ENCODE measurements around the gene PGRMC1. TPM values are rescaled to one million over a fixed set of nuclear protein-coding genes. Genes with fewer than 3 reads are reported as not detected.

PGRMC1 gene
- total and polyA plus RNA-seq, 5 donors = 26.9 to 38.0 (median 31.5) TPM

- H3K4me3 ChIP-seq (ENCODE audit: low read length) = no peak overlapping the region
- DNase-seq = no peak
- no peak overlapping the region for H3K27ac ChIP-seq (ENCODE audit: low read length)
- no peak for ATAC-seq
- H3K27me3 ChIP-seq (ENCODE audit: control insufficient read depth, insufficient read depth) = no peaks in the 10 kb centered on the region
- H3K9me3 ChIP-seq (ENCODE audit: control insufficient read depth, low read length) = no peaks in the 10 kb centered on the region
- 100% methylated on average over 1 of the region's 1 CpG for WGBS
- intact Hi-C loops (cut with DNase I) = no loop called here
- no peaks in the 10 kb centered on the region for H3K4me1 ChIP-seq (ENCODE audit: control insufficient read depth, insufficient read depth, low read length)
These were observed 4.1 kb upstream of the PGRMC1 start for GRCh38 chrX:119231936-119232445.

GRCh38 chrX:119235051-119235511 is 1.0 kb upstream of the PGRMC1 start:
- DNase-seq (peak in 2 of 3 donors; percentile 31 to 59), ATAC-seq (peak; percentile 15 to 27)
- peaks cover 2% of the 10 kb centered on the region for H3K4me1 ChIP-seq (ENCODE audit: control insufficient read depth, insufficient read depth, low read length)
- H3K4me3 ChIP-seq (ENCODE audit: low read length) = no peak overlapping the region
- no peaks in the 10 kb centered on the region for H3K9me3 ChIP-seq (ENCODE audit: control insufficient read depth, low read length)
- intact Hi-C loops (cut with DNase I) = no loop called here
- 41% methylated on average over 8 of the region's 8 CpGs for WGBS
- peak overlapping the region; percentile 68 for H3K27ac ChIP-seq (ENCODE audit: low read length)
- H3K27me3 ChIP-seq (ENCODE audit: control insufficient read depth, insufficient read depth) = no peaks in the 10 kb centered on the region

- H3K4me3 ChIP-seq (ENCODE audit: low read length) = peak overlapping the region; percentile 84
- DNase-seq (peak; percentile 18 to 73 (median 62)), ATAC-seq (peak; percentile 46 to 67)
- intact Hi-C loops (cut with DNase I) = no loop called here
- peak overlapping the region; percentile 90 for H3K27ac ChIP-seq (ENCODE audit: low read length)
- peaks cover 2% of the 10 kb centered on the region for H3K4me1 ChIP-seq (ENCODE audit: control insufficient read depth, insufficient read depth, low read length)
- H3K27me3 ChIP-seq (ENCODE audit: control insufficient read depth, insufficient read depth) = no peaks in the 10 kb centered on the region
- no peaks in the 10 kb centered on the region for H3K9me3 ChIP-seq (ENCODE audit: control insufficient read depth, low read length)
- WGBS = under 1% methylated on average over 58 of the region's 58 CpGs
These were observed 807 bp downstream of the PGRMC1 start for GRCh38 chrX:119236623-119237561.

GRCh38 chrX:119237562-119237942 is 1.5 kb downstream of the PGRMC1 start:
- no peaks in the 10 kb centered on the region for H3K27me3 ChIP-seq (ENCODE audit: control insufficient read depth, insufficient read depth)
- no peak for DNase-seq
- H3K27ac ChIP-seq (ENCODE audit: low read length) = no peak overlapping the region
- intact Hi-C loops (cut with DNase I) = no loop called here
- no peaks in the 10 kb centered on the region for H3K9me3 ChIP-seq (ENCODE audit: control insufficient read depth, low read length)
- H3K4me1 ChIP-seq (ENCODE audit: control insufficient read depth, insufficient read depth, low read length) = peaks cover 2% of the 10 kb centered on the region
- ATAC-seq = no peak
- WGBS = 46% methylated on average over 6 of the region's 6 CpGs
- peak overlapping the region; percentile 84 for H3K4me3 ChIP-seq (ENCODE audit: low read length)

- Histone ChIP-seq H3K9me3 (ENCODE audit: control insufficient read depth, low read length) (no peaks in the 10 kb centered on the region), H3K4me3 (ENCODE audit: low read length) (no peak overlapping the region), H3K27ac (ENCODE audit: low read length) (no peak overlapping the region), H3K4me1 (ENCODE audit: control insufficient read depth, insufficient read depth, low read length) (peaks cover 2% of the 10 kb centered on the region), H3K27me3 (ENCODE audit: control insufficient read depth, insufficient read depth) (no peaks in the 10 kb centered on the region)
- 72% methylated on average over 3 of the region's 3 CpGs for WGBS
- no peak for ATAC-seq
- DNase-seq = no peak
- intact Hi-C loops (cut with DNase I) = no loop called here
These were observed 2.5 kb downstream of the PGRMC1 start for GRCh38 chrX:119238557-119238956.

GRCh38 chrX:119240356-119240755 is 4.3 kb downstream of the PGRMC1 start:
- H3K9me3 ChIP-seq (ENCODE audit: control insufficient read depth, low read length) = no peaks in the 10 kb centered on the region
- H3K4me3 ChIP-seq (ENCODE audit: low read length) = no peak overlapping the region
- no peak for DNase-seq
- H3K27me3 ChIP-seq (ENCODE audit: control insufficient read depth, insufficient read depth) = no peaks in the 10 kb centered on the region
- 74% methylated on average over 3 of the region's 3 CpGs for WGBS
- intact Hi-C loops (cut with DNase I) = no loop called here
- no peak overlapping the region for H3K27ac ChIP-seq (ENCODE audit: low read length)
- peaks cover 2% of the 10 kb centered on the region for H3K4me1 ChIP-seq (ENCODE audit: control insufficient read depth, insufficient read depth, low read length)
- ATAC-seq = no peak

DNA sequence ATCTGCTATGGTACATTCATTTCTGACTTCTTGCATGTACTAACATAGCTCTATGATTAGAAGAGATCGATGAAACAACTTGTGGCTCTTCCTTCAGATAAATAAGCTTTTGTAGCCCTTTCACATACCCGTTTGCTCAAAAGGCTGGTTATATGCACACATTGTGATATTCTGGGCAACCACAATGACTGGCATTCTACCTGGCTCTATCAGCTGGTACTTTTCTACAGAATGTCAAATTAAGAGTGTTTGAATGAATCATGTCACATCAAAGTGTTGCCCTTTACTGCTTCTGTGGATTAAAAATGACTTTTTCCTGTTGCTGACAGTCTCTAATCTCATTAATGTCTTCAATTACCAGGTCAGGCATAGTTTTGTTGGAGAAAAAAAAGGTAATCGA is 11.6 kb downstream of the PGRMC1 start:
- 88% methylated on average over 3 of the region's 3 CpGs for WGBS
- Histone ChIP-seq H3K9me3 (ENCODE audit: control insufficient read depth, low read length) (no peaks in the 10 kb centered on the region), H3K4me3 (ENCODE audit: low read length) (no peak overlapping the region), H3K27ac (ENCODE audit: low read length) (no peak overlapping the region), H3K27me3 (ENCODE audit: control insufficient read depth, insufficient read depth) (no peaks in the 10 kb centered on the region), H3K4me1 (ENCODE audit: control insufficient read depth, insufficient read depth, low read length) (no peaks in the 10 kb centered on the region)
- ATAC-seq (no peak), DNase-seq (no peak)
- intact Hi-C loops (cut with DNase I) = no loop called here

DNA sequence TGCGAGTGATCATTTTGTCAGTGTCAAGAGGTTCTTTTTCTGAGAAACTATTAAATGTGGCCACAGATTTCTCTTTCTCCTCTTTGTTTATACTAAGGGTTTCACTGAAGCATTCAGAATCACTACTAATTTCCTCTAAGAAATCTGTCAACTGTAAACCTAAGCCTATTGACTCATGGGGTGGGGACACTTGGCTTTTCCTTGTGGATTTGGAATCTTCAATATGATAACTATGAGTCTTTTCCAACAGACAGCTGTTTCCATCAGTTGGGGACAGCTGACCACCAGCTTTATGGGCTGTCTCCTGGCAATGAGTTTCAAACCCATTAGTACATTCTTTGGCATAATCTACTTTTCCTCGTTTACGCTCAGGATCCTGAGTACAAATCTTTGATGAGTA is 13.8 kb downstream of the PGRMC1 start:
- no peak for DNase-seq
- intact Hi-C loops (cut with DNase I) = no loop called here
- no peak overlapping the region for H3K4me3 ChIP-seq (ENCODE audit: low read length)

GRCh38 chrX:119251386-119251785 is 15.3 kb downstream of the PGRMC1 start:
- DNase-seq = no peak
- no peak for ATAC-seq
- intact Hi-C loops (cut with DNase I) = no loop called here
- Histone ChIP-seq H3K27me3 (ENCODE audit: control insufficient read depth, insufficient read depth) (no peaks in the 10 kb centered on the region), H3K9me3 (ENCODE audit: control insufficient read depth, low read length) (no peaks in the 10 kb centered on the region), H3K4me3 (ENCODE audit: low read length) (no peak overlapping the region), H3K4me1 (ENCODE audit: control insufficient read depth, insufficient read depth, low read length) (no peaks in the 10 kb centered on the region), H3K27ac (ENCODE audit: low read length) (no peak overlapping the region)
- WGBS = 94% methylated on average over 4 of the region's 4 CpGs

More for the DNA sequence above, 13.8 kb downstream of the PGRMC1 start:
- no peaks in the 10 kb centered on the region for H3K9me3 ChIP-seq (ENCODE audit: control insufficient read depth, low read length)
- ATAC-seq = no peak
- H3K27ac ChIP-seq (ENCODE audit: low read length) = no peak overlapping the region
- no peaks in the 10 kb centered on the region for H3K4me1 ChIP-seq (ENCODE audit: control insufficient read depth, insufficient read depth, low read length)
- 77% methylated on average over 3 of the region's 3 CpGs for WGBS
- no peaks in the 10 kb centered on the region for H3K27me3 ChIP-seq (ENCODE audit: control insufficient read depth, insufficient read depth)

DNA sequence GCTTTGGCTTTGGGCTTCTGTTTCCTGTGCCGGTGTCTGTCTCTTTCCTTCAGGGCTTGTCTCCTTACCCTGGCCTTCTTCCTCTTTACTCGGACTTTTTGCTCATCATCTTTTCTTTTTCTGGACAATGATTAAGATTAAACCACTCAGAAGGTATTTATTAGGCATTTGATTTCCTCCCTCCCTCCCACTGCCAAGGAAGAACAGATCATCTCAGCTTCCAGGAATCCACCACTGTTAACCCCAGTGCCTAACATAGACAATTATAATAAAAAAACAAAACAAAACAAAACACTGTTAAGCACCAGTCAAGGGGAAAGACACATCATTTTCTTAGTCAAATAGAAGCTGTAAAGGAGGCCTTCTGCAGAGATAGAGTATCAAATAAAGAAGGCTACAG is 16.6 kb downstream of the PGRMC1 start:
- intact Hi-C loops (cut with DNase I) = no loop called here
- Histone ChIP-seq H3K27me3 (ENCODE audit: control insufficient read depth, insufficient read depth) (no peaks in the 10 kb centered on the region), H3K4me1 (ENCODE audit: control insufficient read depth, insufficient read depth, low read length) (no peaks in the 10 kb centered on the region), H3K4me3 (ENCODE audit: low read length) (no peak overlapping the region), H3K27ac (ENCODE audit: low read length) (no peak overlapping the region), H3K9me3 (ENCODE audit: control insufficient read depth, low read length) (no peaks in the 10 kb centered on the region)
- DNase-seq (no peak), ATAC-seq (no peak)
- WGBS = 63% methylated on average over 2 of the region's 2 CpGs

DNA sequence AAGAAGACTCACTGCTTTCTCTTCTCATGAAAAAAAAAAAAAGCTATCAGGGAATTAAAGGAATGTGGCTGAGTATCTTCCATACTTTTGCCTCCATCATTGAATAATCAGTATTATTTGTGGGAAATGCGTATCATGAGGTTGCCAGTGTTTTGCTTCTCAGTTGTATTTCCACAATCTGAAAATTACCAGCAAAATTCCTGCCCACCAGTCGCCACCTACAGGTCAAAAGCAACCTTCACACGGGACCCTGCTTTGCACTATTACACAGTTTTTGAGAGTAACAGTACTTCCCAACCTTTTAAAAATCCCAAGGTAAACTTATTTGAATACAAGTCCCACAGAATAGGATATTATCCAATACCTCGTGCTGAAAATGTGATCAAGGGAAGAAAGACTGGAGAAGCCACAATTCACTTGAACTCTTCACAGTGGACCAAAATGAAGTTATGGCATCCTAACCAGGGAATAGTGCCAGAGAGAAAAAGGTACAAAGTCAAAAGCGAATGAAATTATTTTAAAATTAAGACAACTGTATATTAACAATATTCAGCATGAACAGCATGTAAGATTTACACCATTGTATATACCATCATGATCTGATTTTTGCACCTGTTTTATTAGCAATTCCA is 30.4 kb downstream of the PGRMC1 start:
- H3K27me3 ChIP-seq (ENCODE audit: control insufficient read depth, insufficient read depth) = no peaks in the 10 kb centered on the region
- H3K9me3 ChIP-seq (ENCODE audit: control insufficient read depth, low read length) = no peaks in the 10 kb centered on the region
- intact Hi-C loops (cut with DNase I) = no loop called here
- DNase-seq = no peak
- no peak overlapping the region for H3K4me3 ChIP-seq (ENCODE audit: low read length)
- H3K27ac ChIP-seq (ENCODE audit: low read length) = no peak overlapping the region
- H3K4me1 ChIP-seq (ENCODE audit: control insufficient read depth, insufficient read depth, low read length) = no peaks in the 10 kb centered on the region
- 21% methylated on average over 5 of the region's 5 CpGs for WGBS
- ATAC-seq = no peak

Data from right cardiac atrium (tissue), 5 donors.